ENCODE measurements around the gene NRAP. TPM values are rescaled to one million over a fixed set of nuclear protein-coding genes. Genes with fewer than 3 reads are reported as not detected.

Gene NRAP
- total and polyA plus RNA-seq, 2 experiments from 2014 or later: not detected

- Histone ChIP-seq H3K27me3 (ENCODE audit: insufficient read depth) (no peaks in the 10 kb centered on the region), H3F3A (replicated peaks; ENCODE audit: low read depth) (no peaks in the 10 kb centered on the region), H3K4me1 (ENCODE audit: insufficient read depth) (peaks cover 23% of the 10 kb centered on the region), H3K27ac (ENCODE audit: low read depth) (no peak overlapping the region), H3K36me3 (ENCODE audit: insufficient read depth) (no peaks in the 10 kb centered on the region), H4K20me1 (replicated peaks; ENCODE audit: insufficient read depth) (no peaks in the 10 kb centered on the region), H2AFZ (no peak overlapping the region), H3K9me2 (ENCODE audit: insufficient read depth) (no peaks in the 10 kb centered on the region), H3K79me2 (replicated peaks; ENCODE audit: insufficient read depth) (no peaks in the 10 kb centered on the region), H3K4me2 (no peak overlapping the region), H3K4me3 (no peak overlapping the region)
- Mint-ChIP-seq H3K4me1 (peaks cover 51% of the 10 kb centered on the region), H3K9me3 (no peaks in the 10 kb centered on the region), H3K27ac (no peak overlapping the region; the same call in 1 of the 2 replicates), H3K27me3 (ENCODE audit: insufficient read depth, low read depth, poor library complexity) (peaks cover 9% of the 10 kb centered on the region), H3K36me3 (ENCODE audit: low read depth) (no peaks in the 10 kb centered on the region), H3K4me3 (no peak overlapping the region)
- DNase-seq (ENCODE audit: low spot score) (no peak), ATAC-seq (no peak)
- no peak for TF ChIP-seq CTCF (conservative IDR thresholded peaks at IDR 0.05; ENCODE audit: low read depth in 2 of 2)
- TF ChIP-seq REST (IDR thresholded peaks at IDR 0.05; ENCODE audit: unreplicated experiment): no peak
- TF ChIP-seq ETS1 (IDR thresholded peaks at IDR 0.05): no peak
- no peak for TF ChIP-seq NANOG (IDR thresholded peaks at IDR 0.05; ENCODE audit: borderline replicate concordance)
- no peak for TF ChIP-seq EZH2phosphoT487 (IDR thresholded peaks at IDR 0.05; ENCODE audit: unreplicated experiment)
- TF ChIP-seq CREB1 (CRISPR knock-in tag; IDR thresholded peaks at IDR 0.05; ENCODE audit: low read depth): no peak
- no peak for TF ChIP-seq STAT1 (IDR thresholded peaks at IDR 0.05; ENCODE audit: unreplicated experiment)
- no peak for TF ChIP-seq ZNF331 (CRISPR knock-in tag; IDR thresholded peaks at IDR 0.05; ENCODE audit: low read depth)
- no peak for TF ChIP-seq ZNF462 (CRISPR knock-in tag; IDR thresholded peaks at IDR 0.05)
- TF ChIP-seq EZH2 (IDR thresholded peaks at IDR 0.05; ENCODE audit: low read depth, unreplicated experiment): no peak
- no peak for TF ChIP-seq ZNF114 (CRISPR knock-in tag; IDR thresholded peaks at IDR 0.05)
- TF ChIP-seq JUNB (IDR thresholded peaks at IDR 0.05; ENCODE audit: unreplicated experiment): no peak
- no peak for TF ChIP-seq POLR2AphosphoS5 (IDR thresholded peaks at IDR 0.05; ENCODE audit: low read depth)
These were observed 42.9 kb downstream of the NRAP start for GRCh38 chr10:113620936-113621335.

All from GM23338 (cell line).